ENCODE results near the gene ABHD12. TPM values are rescaled to one million over a fixed set of nuclear protein-coding genes. Genes with fewer than 3 reads are reported as not detected.

Gene ABHD12
- total and polyA plus RNA-seq, 11 donors: 15.6 to 43.8 (median 26.5) TPM

DNA sequence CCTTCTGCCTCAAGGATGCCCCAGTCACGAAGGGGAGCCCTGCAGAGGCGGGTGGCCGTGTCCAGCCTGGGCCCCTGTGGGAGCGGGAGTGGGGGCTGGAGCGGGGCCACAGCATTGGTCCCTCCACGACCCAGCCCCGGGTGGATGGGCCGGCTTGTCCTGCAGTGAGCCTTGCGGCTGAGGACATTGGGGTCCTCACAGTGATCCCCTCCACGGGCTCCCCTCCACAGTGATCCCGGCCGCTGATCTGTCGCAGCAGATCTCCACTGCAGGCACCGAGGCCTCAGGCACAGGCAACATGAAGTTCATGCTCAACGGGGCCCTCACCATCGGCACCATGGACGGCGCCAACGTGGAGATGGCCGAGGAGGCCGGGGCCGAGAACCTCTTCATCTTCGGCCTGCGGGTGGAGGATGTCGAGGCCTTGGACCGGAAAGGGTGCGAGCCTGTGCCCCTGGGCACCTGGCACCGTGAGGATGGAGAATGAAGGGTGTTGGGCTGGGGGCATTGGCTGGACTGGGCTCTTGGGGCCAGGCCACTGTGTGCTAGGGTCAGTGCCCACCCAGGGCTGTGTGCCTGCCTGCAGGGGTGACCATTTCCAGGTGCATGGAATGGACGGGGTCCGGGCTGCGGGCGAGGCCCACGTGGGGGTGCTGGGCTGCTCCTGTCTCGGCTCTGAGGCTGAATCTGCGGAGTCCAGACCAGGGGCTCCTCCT is 98.3 kb downstream of the ABHD12 start:
- ATAC-seq: no peak
- 88 to 96% (median 92%) methylated on average over 15 to 35 of the region's 35 CpGs for WGBS, 4 donors
- Histone ChIP-seq H3K4me1 (peaks cover 9 to 73% (median 37%) of the 10 kb centered on the region in 12 donors), H3K9me3 (no peaks in the 10 kb centered on the region), H3K27me3 (no peaks in the 10 kb centered on the region), H3K36me3 (peaks cover 0 to 79% (median 65%) of the 10 kb centered on the region in 9 donors), H3K27ac (peak overlapping the region in 7 of 12 donors; percentile 39 to 85 (median 52)), H3K4me3 (no peak overlapping the region)
- TF ChIP-seq, protein P1, sequence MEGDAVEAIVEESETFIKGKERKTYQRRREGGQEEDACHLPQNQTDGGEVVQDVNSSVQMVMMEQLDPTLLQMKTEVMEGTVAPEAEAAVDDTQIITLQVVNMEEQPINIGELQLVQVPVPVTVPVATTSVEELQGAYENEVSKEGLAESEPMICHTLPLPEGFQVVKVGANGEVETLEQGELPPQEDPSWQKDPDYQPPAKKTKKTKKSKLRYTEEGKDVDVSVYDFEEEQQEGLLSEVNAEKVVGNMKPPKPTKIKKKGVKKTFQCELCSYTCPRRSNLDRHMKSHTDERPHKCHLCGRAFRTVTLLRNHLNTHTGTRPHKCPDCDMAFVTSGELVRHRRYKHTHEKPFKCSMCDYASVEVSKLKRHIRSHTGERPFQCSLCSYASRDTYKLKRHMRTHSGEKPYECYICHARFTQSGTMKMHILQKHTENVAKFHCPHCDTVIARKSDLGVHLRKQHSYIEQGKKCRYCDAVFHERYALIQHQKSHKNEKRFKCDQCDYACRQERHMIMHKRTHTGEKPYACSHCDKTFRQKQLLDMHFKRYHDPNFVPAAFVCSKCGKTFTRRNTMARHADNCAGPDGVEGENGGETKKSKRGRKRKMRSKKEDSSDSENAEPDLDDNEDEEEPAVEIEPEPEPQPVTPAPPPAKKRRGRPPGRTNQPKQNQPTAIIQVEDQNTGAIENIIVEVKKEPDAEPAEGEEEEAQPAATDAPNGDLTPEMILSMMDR (IDR thresholded peaks at IDR 0.05): no peak
- TF ChIP-seq POLR2A (IDR thresholded peaks at IDR 0.05): no peak
- no peak for DNase-seq
- intact Hi-C loops (cut with DNase I): loop anchor here in 5 of 10 donors (5.0 to 10.0 kb wide), 5 partner anchors 40 to 298 kb away; partner anchors contain the start of genes APMAP (in 2 of the 5), ENTPD6 (in 2 of the 5) and ABHD12 (in 1 of the 5)

GRCh38 chr20:25291432-25292133 is 99.1 kb downstream of the ABHD12 start:
- H3K4me1 ChIP-seq: peaks cover 9 to 65% (median 36%) of the 10 kb centered on the region in 12 donors
- H3K4me3 ChIP-seq: no peak overlapping the region
- 48 to 68% (median 58%) methylated on average over 26 of the region's 26 CpGs for WGBS, 4 donors
- DNase-seq: peak in 2 of 5 donors; percentile 51 to 55
- no peaks in the 10 kb centered on the region for H3K9me3 ChIP-seq
- intact Hi-C loops (cut with DNase I): loop anchor here in 5 of 10 donors (2.0 to 10.0 kb wide), 6 partner anchors 39 to 297 kb away; partner anchors contain the start of genes APMAP (in 2 of the 5), ENTPD6 (in 2 of the 5), ABHD12 (in 1 of the 5) and PYGB (in 1 of the 5)
- H3K36me3 ChIP-seq: peaks cover 0 to 79% (median 65%) of the 10 kb centered on the region in 9 donors
- H3K27me3 ChIP-seq: no peaks in the 10 kb centered on the region
- TF ChIP-seq, protein P1 (IDR thresholded peaks at IDR 0.05): no peak
- no peak for TF ChIP-seq POLR2A (IDR thresholded peaks at IDR 0.05)
- ATAC-seq: peak in 3 of 4 donors; percentile 3 to 30 (median 29)
- H3K27ac ChIP-seq: peak overlapping the region in 10 of 12 donors; percentile 5 to 85 (median 46)

- H3K9me3 ChIP-seq: no peaks in the 10 kb centered on the region
- 67 to 82% (median 71%) methylated on average over 18 to 22 of the region's 22 CpGs for WGBS, 4 donors
- H3K27me3 ChIP-seq: no peaks in the 10 kb centered on the region
- peak overlapping the region in 10 of 12 donors; percentile 5 to 85 (median 50) for H3K27ac ChIP-seq
- ATAC-seq (peak in 2 of 4 donors; percentile 1 to 2), DNase-seq (peak in 3 of 5 donors; percentile 24 to 58 (median 27))
- H3K4me1 ChIP-seq: peaks cover 4 to 58% (median 30%) of the 10 kb centered on the region in 12 donors
- intact Hi-C loops (cut with DNase I): loop anchor here in 5 of 10 donors (2.0 to 10.0 kb wide), 6 partner anchors 39 to 296 kb away; partner anchors contain the start of genes APMAP (in 2 of the 5), ENTPD6 (in 2 of the 5), ABHD12 (in 1 of the 5) and PYGB (in 1 of the 5)
- no peak overlapping the region for H3K4me3 ChIP-seq
- peaks cover 0 to 81% (median 68%) of the 10 kb centered on the region in 9 donors for H3K36me3 ChIP-seq
- no peak for TF ChIP-seq POLR2A (IDR thresholded peaks at IDR 0.05)
- TF ChIP-seq, protein P1 (IDR thresholded peaks at IDR 0.05): no peak
Measured at GRCh38 chr20:25290646-25291431, 99.8 kb downstream of the ABHD12 start.

All from heart left ventricle (tissue), 16 donors.